ENCODE results near the gene DBNDD2. TPM values are rescaled to one million over a fixed set of nuclear protein-coding genes. Genes with fewer than 3 reads are reported as not detected.

Gene DBNDD2
- total RNA-seq, 1 experiment from 2014 or later = 69.0 TPM

DNA sequence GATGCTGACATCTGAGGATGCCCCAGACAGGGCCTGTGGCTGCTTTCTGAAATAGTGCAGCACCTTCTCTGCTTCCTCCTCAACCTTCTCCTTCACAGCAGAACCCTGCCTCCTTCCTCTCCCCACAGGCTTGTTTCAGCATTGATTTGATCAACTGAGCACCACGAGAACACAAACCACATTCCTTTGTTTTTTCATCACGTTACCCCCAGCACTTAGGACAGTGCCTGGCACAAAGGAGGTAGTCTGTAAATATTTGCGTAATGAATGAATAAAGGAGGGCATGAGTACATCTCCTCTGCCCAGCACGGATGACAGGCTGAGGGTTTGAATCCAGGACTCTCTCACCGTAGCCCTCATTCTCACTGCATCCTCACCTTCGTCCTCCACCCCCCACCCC lies 40.2 kb downstream of the DBNDD2 start:
- peaks cover 26% of the 10 kb centered on the region for H3K4me1 ChIP-seq (replicated peaks; ENCODE audit: insufficient read depth)
- TF ChIP-seq, protein P1, sequence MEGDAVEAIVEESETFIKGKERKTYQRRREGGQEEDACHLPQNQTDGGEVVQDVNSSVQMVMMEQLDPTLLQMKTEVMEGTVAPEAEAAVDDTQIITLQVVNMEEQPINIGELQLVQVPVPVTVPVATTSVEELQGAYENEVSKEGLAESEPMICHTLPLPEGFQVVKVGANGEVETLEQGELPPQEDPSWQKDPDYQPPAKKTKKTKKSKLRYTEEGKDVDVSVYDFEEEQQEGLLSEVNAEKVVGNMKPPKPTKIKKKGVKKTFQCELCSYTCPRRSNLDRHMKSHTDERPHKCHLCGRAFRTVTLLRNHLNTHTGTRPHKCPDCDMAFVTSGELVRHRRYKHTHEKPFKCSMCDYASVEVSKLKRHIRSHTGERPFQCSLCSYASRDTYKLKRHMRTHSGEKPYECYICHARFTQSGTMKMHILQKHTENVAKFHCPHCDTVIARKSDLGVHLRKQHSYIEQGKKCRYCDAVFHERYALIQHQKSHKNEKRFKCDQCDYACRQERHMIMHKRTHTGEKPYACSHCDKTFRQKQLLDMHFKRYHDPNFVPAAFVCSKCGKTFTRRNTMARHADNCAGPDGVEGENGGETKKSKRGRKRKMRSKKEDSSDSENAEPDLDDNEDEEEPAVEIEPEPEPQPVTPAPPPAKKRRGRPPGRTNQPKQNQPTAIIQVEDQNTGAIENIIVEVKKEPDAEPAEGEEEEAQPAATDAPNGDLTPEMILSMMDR (conservative IDR thresholded peaks at IDR 0.05) = no peak
- TF ChIP-seq EZH2 (IDR thresholded peaks at IDR 0.05; ENCODE audit: low read depth) = no peak
- H3K36me3 ChIP-seq (ENCODE audit: low read depth) = no peaks in the 10 kb centered on the region
- POLR2A ChIA-PET (ENCODE audit: unreplicated experiment) = interaction anchor here (0.6 kb wide), 1 partner anchor 104 kb away, joined by 5 read pairs; no protein-coding TSS in a partner anchor
- no peaks in the 10 kb centered on the region for H3K9me3 ChIP-seq (ENCODE audit: insufficient read depth, low read depth)
- H3K27ac ChIP-seq = no peak overlapping the region
- no peaks in the 10 kb centered on the region for H3K79me2 ChIP-seq (ENCODE audit: low read depth)
- CTCF ChIA-PET = no interaction called here
- no peak for DNase-seq
- intact Hi-C loops (cut with micrococcal nuclease; ENCODE audit: unreplicated experiment) = no loop called here
- H2AFZ ChIP-seq = no peak overlapping the region
- peaks cover 10% of the 10 kb centered on the region; the same call in 1 of the 2 replicates for H3F3A ChIP-seq (ENCODE audit: insufficient read depth, low read depth)
- H3K4me3 ChIP-seq = no peak overlapping the region
- H3K9me2 ChIP-seq (ENCODE audit: insufficient read depth) = no peaks in the 10 kb centered on the region; the same call in 1 of the 2 replicates
- H3K27me3 ChIP-seq (ENCODE audit: insufficient read depth, low read depth) = no peaks in the 10 kb centered on the region
- no TSS peak for BruUV-seq (replicated peaks)
- no peak overlapping the region for H3K4me2 ChIP-seq
- H4K20me1 ChIP-seq (ENCODE audit: insufficient read depth) = no peaks in the 10 kb centered on the region

- Histone ChIP-seq H4K20me1 (ENCODE audit: insufficient read depth) (no peaks in the 10 kb centered on the region), H3K4me1 (replicated peaks; ENCODE audit: insufficient read depth) (peaks cover 18% of the 10 kb centered on the region), H3K4me2 (no peak overlapping the region), H3F3A (ENCODE audit: insufficient read depth, low read depth) (peaks cover 10% of the 10 kb centered on the region; the same call in 1 of the 2 replicates), H2AFZ (no peak overlapping the region), H3K27ac (no peak overlapping the region), H3K79me2 (ENCODE audit: low read depth) (no peaks in the 10 kb centered on the region), H3K4me3 (no peak overlapping the region), H3K27me3 (ENCODE audit: insufficient read depth, low read depth) (no peaks in the 10 kb centered on the region), H3K9me3 (ENCODE audit: insufficient read depth, low read depth) (no peaks in the 10 kb centered on the region), H3K9me2 (ENCODE audit: insufficient read depth) (no peaks in the 10 kb centered on the region; the same call in 1 of the 2 replicates), H3K36me3 (ENCODE audit: low read depth) (no peaks in the 10 kb centered on the region)
- TF ChIP-seq, protein P1 (conservative IDR thresholded peaks at IDR 0.05) = no peak
- no peak for TF ChIP-seq EZH2 (IDR thresholded peaks at IDR 0.05; ENCODE audit: low read depth)
- POLR2A ChIA-PET (ENCODE audit: unreplicated experiment) = interaction anchor here (0.6 kb wide), 1 partner anchor 16 kb away, joined by 3 read pairs; no protein-coding TSS in a partner anchor
- no TSS peak for BruUV-seq (replicated peaks)
- CTCF ChIA-PET = interaction anchor here (0.6 to 1.2 kb wide), 2 partner anchors 13 to 74 kb away, joined by 4 to 6 read pairs; no protein-coding TSS in a partner anchor
- intact Hi-C loops (cut with micrococcal nuclease; ENCODE audit: unreplicated experiment) = no loop called here
- no peak for DNase-seq
Observed at GRCh38 chr20:45449528-45449927, 41.4 kb downstream of the DBNDD2 start.

- H3F3A ChIP-seq (ENCODE audit: insufficient read depth, low read depth) = peaks cover 10% of the 10 kb centered on the region; the same call in 1 of the 2 replicates
- intact Hi-C loops (cut with micrococcal nuclease; ENCODE audit: unreplicated experiment) = no loop called here
- TF ChIP-seq, protein P1 (conservative IDR thresholded peaks at IDR 0.05) = peak; percentile 81
- TF ChIP-seq EZH2 (IDR thresholded peaks at IDR 0.05; ENCODE audit: low read depth) = no peak
- no peaks in the 10 kb centered on the region for H3K27me3 ChIP-seq (ENCODE audit: insufficient read depth, low read depth)
- BruUV-seq (replicated peaks) = no TSS peak
- CTCF ChIA-PET = interaction anchor here (0.6 to 1.2 kb wide), 4 partner anchors 13 to 127 kb away, joined by 3 to 6 read pairs (median 4); no protein-coding TSS in a partner anchor
- H3K4me2 ChIP-seq = no peak overlapping the region
- POLR2A ChIA-PET (ENCODE audit: unreplicated experiment) = interaction anchor here (0.6 kb wide), 1 partner anchor 16 kb away, joined by 3 read pairs; no protein-coding TSS in a partner anchor
- no peaks in the 10 kb centered on the region for H4K20me1 ChIP-seq (ENCODE audit: insufficient read depth)
- DNase-seq = peak in 1 of 2 experiments; percentile 71
- no peaks in the 10 kb centered on the region; the same call in 1 of the 2 replicates for H3K9me2 ChIP-seq (ENCODE audit: insufficient read depth)
- no peaks in the 10 kb centered on the region for H3K9me3 ChIP-seq (ENCODE audit: insufficient read depth, low read depth)
- H3K79me2 ChIP-seq (ENCODE audit: low read depth) = no peaks in the 10 kb centered on the region
- no peaks in the 10 kb centered on the region for H3K36me3 ChIP-seq (ENCODE audit: low read depth)
- no peak overlapping the region for H2AFZ ChIP-seq
- no peak overlapping the region for H3K27ac ChIP-seq
- H3K4me1 ChIP-seq (replicated peaks; ENCODE audit: insufficient read depth) = peaks cover 11% of the 10 kb centered on the region
- H3K4me3 ChIP-seq = no peak overlapping the region
Observed at GRCh38 chr20:45450097-45450818, 42.2 kb downstream of the DBNDD2 start.
